CD4-positive, CD25-positive, alpha-beta regulatory T cell (primary cell): ENCODE measurements around the gene CCDC122. TPM values are rescaled to one million over a fixed set of nuclear protein-coding genes. Genes with fewer than 3 reads are reported as not detected.
A peak's percentile ranks its signal among the peaks of the same experiment; 100 is the strongest.

Source experiments
- ATAC-seq, 2 donors: fragments of 150-1000 bp; cut with Tn5 transposase; one replicate each; pipeline ENCODE4 v1.10.0; 2021; ENCODE audit warnings: low read depth in 2 of 2, moderate number of reproducible peaks in 2 of 2, moderate library complexity in 1 of 2
- DNase-seq, 3 donors: peaks; one replicate each; pipeline versions ENCODE4 v3.0.0 to v3.0.0-alpha.2; 2012 to 2022; ENCODE audit warnings: mixed read lengths in 1 of 3
- H3K27ac ChIP-seq: one replicate; pipeline ENCODE4 v1.7.0; 2013; ENCODE audit warnings: mild to moderate bottlenecking, low read length; ENCODE audit not compliant: insufficient read depth, poor library complexity, severe bottlenecking
- H3K27me3 ChIP-seq: one replicate; pipeline ENCODE4 v1.7.0; 2013; ENCODE audit warnings: low read length; ENCODE audit not compliant: control insufficient read depth, insufficient read depth
- H3K36me3 ChIP-seq: one replicate; pipeline ENCODE4 v1.7.0; 2013; ENCODE audit warnings: mild to moderate bottlenecking, low read length, moderate library complexity; ENCODE audit not compliant: control insufficient read depth, insufficient read depth
- H3K4me1 ChIP-seq: 2 replicates; pipeline ENCODE4 v1.7.0; 2013; ENCODE audit warnings: mild to moderate bottlenecking, low read length; ENCODE audit not compliant: insufficient read depth, control insufficient read depth, poor library complexity, severe bottlenecking
- H3K4me3 ChIP-seq: one replicate; pipeline ENCODE4 v1.7.0; 2013; ENCODE audit warnings: low read depth, mild to moderate bottlenecking, low read length, moderate library complexity
- H3K9me3 ChIP-seq, 2 experiments: 1 replicate in 1 of 2; 2 replicates in 1 of 2; pipeline ENCODE4 v1.7.0; 2013; ENCODE audit warnings: low read length in 2 of 2, mild to moderate bottlenecking in 1 of 2, moderate library complexity in 1 of 2; ENCODE audit not compliant: control insufficient read depth in 2 of 2
- H3K27ac Mint-ChIP-seq, 3 donors: one replicate each; pipeline ENCODE4 v1.8.0; 2020 to 2022; ENCODE audit warnings: mild to moderate bottlenecking in 3 of 3, mixed read lengths in 3 of 3, moderate library complexity in 2 of 3
- H3K27me3 Mint-ChIP-seq: one replicate; pipeline ENCODE4 v1.8.0; 2022; ENCODE audit warnings: mild to moderate bottlenecking, mixed read lengths
- H3K36me3 Mint-ChIP-seq: one replicate; pipeline ENCODE4 v1.8.0; 2020; ENCODE audit warnings: mixed read lengths
- H3K4me1 Mint-ChIP-seq, 4 donors: one replicate each; pipeline ENCODE4 v1.8.0; 2020 to 2022; ENCODE audit warnings: mixed read lengths in 4 of 4, mild to moderate bottlenecking in 1 of 4
- H3K4me3 Mint-ChIP-seq, 4 donors: one replicate each; pipeline ENCODE4 v1.8.0; 2020 to 2022; ENCODE audit warnings: mild to moderate bottlenecking in 4 of 4, mixed read lengths in 4 of 4, moderate library complexity in 3 of 4
- H3K9me3 Mint-ChIP-seq, 7 donors: one replicate each; pipeline ENCODE4 v1.8.0; 2020 to 2022; ENCODE audit warnings: mixed read lengths in 7 of 7, mild to moderate bottlenecking in 3 of 7, moderate library complexity in 2 of 7
- polyA plus RNA-seq, 4 donors: library from polyadenylated mRNA; unstranded; fragments of 300-500 nt; fragmentation: Illumina TruSeq; gene quantifications; one replicate each; pipeline ENCODE4 v1.2.3, GENCODE V29; 2021
- total RNA-seq: library from RNA; stranded (reverse); gene quantifications from one replicate; pipeline ENCODE4 v1.2.3, GENCODE V29; 2022

Gene CCDC122
- total and polyA plus RNA-seq, 5 donors from 2014 or later: 0.63 to 4.3 (median 3.8) TPM

- ATAC-seq (no peak), DNase-seq (no peak)
- no peaks in the 10 kb centered on the region for H3K4me1 Mint-ChIP-seq
- H3K4me1 ChIP-seq: no peaks in the 10 kb centered on the region
- no peak overlapping the region for H3K4me3 ChIP-seq
- no peak overlapping the region for H3K27ac ChIP-seq
- H3K9me3 ChIP-seq: no peaks in the 10 kb centered on the region
- no peak overlapping the region for H3K4me3 Mint-ChIP-seq
- peaks cover 0 to 2% (median 0%) of the 10 kb centered on the region in 7 donors for H3K9me3 Mint-ChIP-seq
- H3K36me3 ChIP-seq: no peaks in the 10 kb centered on the region
- H3K27me3 ChIP-seq: peaks cover 6% of the 10 kb centered on the region
- H3K27me3 Mint-ChIP-seq: peaks cover 31% of the 10 kb centered on the region
- no peak overlapping the region for H3K27ac Mint-ChIP-seq
- no peaks in the 10 kb centered on the region for H3K36me3 Mint-ChIP-seq
Measured at GRCh38 chr13:43911278-43911677, 31.7 kb upstream of the CCDC122 start.

- peaks cover 6% of the 10 kb centered on the region for H3K27me3 ChIP-seq
- Mint-ChIP-seq H3K4me3 (no peak overlapping the region), H3K9me3 (peaks cover 0 to 2% (median 0%) of the 10 kb centered on the region in 7 donors), H3K4me1 (no peaks in the 10 kb centered on the region), H3K27me3 (peaks cover 33% of the 10 kb centered on the region), H3K36me3 (no peaks in the 10 kb centered on the region), H3K27ac (no peak overlapping the region)
- H3K4me1 ChIP-seq: no peaks in the 10 kb centered on the region
- no peak for ATAC-seq
- H3K36me3 ChIP-seq: no peaks in the 10 kb centered on the region
- no peak overlapping the region for H3K27ac ChIP-seq
- no peak for DNase-seq
- no peaks in the 10 kb centered on the region for H3K9me3 ChIP-seq
- no peak overlapping the region for H3K4me3 ChIP-seq
Measured at GRCh38 chr13:43910856-43911255, 31.3 kb upstream of the CCDC122 start.

DNA sequence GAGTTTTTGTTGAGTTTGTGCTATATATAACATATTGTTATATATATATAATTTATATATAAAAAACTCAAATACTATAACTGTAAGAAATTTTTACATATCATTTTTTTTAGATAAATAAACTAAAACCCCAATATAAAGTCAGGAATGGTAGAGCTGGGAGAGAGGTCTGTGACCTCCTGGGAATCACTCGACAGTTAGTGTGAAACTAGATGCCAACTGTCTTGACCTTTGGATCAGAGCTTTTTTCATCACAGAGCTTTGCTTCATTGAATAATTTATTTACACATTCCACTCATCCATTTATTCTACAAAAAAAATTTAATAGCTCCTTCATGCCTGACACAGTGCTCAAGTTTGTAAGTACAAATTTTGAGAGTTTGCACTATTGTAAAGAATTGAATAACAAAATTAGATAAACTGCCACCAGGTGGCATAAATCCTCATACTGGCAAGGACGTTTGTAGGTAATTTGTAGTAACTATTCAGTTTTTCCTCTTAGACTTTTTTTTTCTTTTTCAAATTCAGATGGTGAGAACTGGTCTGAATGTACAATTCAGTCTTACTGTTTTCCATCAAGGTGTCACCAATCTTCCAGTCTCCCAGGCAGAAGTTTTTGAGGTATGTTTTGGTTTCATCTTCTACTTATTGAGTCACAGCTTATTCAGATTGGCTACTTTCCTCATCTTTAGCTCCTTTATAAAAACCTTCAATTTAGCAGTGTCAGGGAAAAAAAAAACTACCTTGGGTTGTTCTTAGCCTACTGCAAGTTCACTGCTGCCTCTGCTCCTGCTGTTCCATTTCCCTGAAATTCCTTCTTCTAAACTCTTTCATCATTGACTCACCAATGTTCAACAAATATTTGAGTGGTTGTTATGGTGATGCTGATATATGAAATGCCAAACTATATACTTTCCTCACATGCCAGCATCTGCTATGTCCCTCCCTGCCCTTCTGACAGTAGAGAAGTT lies 28.9 kb upstream of the CCDC122 start:
- Mint-ChIP-seq H3K27me3 (peaks cover 44% of the 10 kb centered on the region), H3K27ac (no peak overlapping the region), H3K36me3 (no peaks in the 10 kb centered on the region), H3K4me3 (no peak overlapping the region), H3K4me1 (peaks cover 0 to 2% (median 0%) of the 10 kb centered on the region in 4 donors), H3K9me3 (peaks cover 0 to 2% (median 0%) of the 10 kb centered on the region in 7 donors)
- Histone ChIP-seq H3K4me3 (no peak overlapping the region), H3K27ac (no peak overlapping the region), H3K36me3 (no peaks in the 10 kb centered on the region), H3K4me1 (no peaks in the 10 kb centered on the region), H3K27me3 (peaks cover 11% of the 10 kb centered on the region), H3K9me3 (no peaks in the 10 kb centered on the region)
- no peak for ATAC-seq
- DNase-seq: peak in 2 of 3 donors; percentile 24 to 44

- ATAC-seq: peak; percentile 70 to 71
Measured at GRCh38 chr13:43905435-43906031, 26.0 kb upstream of the CCDC122 start.

DNA sequence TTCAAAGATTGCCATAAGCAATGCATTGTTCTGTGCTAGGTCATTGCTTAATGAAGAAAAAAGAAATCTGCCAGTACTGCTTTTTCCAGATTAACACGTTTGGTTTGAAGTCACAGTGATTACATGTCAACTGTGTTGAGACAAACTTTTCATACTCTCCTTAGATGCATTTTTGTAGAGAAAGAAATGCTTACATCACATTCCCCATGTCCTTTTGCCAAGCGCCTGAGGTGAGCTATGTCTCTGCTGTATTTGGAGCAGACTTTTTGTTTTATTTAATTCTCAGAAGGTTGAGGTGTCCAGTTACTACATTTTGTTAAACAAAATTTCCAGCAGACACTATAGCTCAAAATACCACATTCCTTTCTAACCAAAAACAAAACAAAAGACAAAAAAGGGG lies 16.4 kb upstream of the CCDC122 start:
- Mint-ChIP-seq H3K27ac (no peak overlapping the region), H3K36me3 (no peaks in the 10 kb centered on the region), H3K9me3 (no peaks in the 10 kb centered on the region), H3K4me1 (no peaks in the 10 kb centered on the region), H3K27me3 (no peaks in the 10 kb centered on the region), H3K4me3 (no peak overlapping the region)
- H3K36me3 ChIP-seq: no peaks in the 10 kb centered on the region
- no peak overlapping the region for H3K4me3 ChIP-seq
- no peaks in the 10 kb centered on the region for H3K4me1 ChIP-seq
- H3K27me3 ChIP-seq: no peaks in the 10 kb centered on the region
- no peak for DNase-seq
- H3K27ac ChIP-seq: no peak overlapping the region
- H3K9me3 ChIP-seq: no peaks in the 10 kb centered on the region
- ATAC-seq: no peak

More at GRCh38 chr13:43905435-43906031, 26.0 kb upstream of the CCDC122 start:
- H3K4me1 ChIP-seq: no peaks in the 10 kb centered on the region
- no peaks in the 10 kb centered on the region for H3K36me3 ChIP-seq
- Mint-ChIP-seq H3K27me3 (peaks cover 38% of the 10 kb centered on the region), H3K4me1 (peaks cover 0 to 2% (median 0%) of the 10 kb centered on the region in 4 donors), H3K9me3 (peaks cover 0 to 2% (median 0%) of the 10 kb centered on the region in 7 donors), H3K4me3 (no peak overlapping the region), H3K27ac (no peak overlapping the region), H3K36me3 (no peaks in the 10 kb centered on the region)
- peak; percentile 6 to 62 (median 55) for DNase-seq
- H3K27ac ChIP-seq: no peak overlapping the region
- H3K9me3 ChIP-seq: no peaks in the 10 kb centered on the region
- peaks cover 9% of the 10 kb centered on the region for H3K27me3 ChIP-seq
- no peak overlapping the region for H3K4me3 ChIP-seq

GRCh38 chr13:43894438-43894837 lies 14.9 kb upstream of the CCDC122 start:
- ATAC-seq: no peak
- no peak for DNase-seq
- H3K27me3 Mint-ChIP-seq: no peaks in the 10 kb centered on the region
- H3K9me3 Mint-ChIP-seq: no peaks in the 10 kb centered on the region
- H3K4me3 Mint-ChIP-seq: no peak overlapping the region
- H3K4me1 Mint-ChIP-seq: no peaks in the 10 kb centered on the region
- Histone ChIP-seq H3K4me3 (no peak overlapping the region), H3K27me3 (no peaks in the 10 kb centered on the region), H3K36me3 (no peaks in the 10 kb centered on the region), H3K27ac (no peak overlapping the region), H3K9me3 (no peaks in the 10 kb centered on the region), H3K4me1 (no peaks in the 10 kb centered on the region)
- no peaks in the 10 kb centered on the region for H3K36me3 Mint-ChIP-seq
- H3K27ac Mint-ChIP-seq: no peak overlapping the region

GRCh38 chr13:43884222-43884621 lies 4.7 kb upstream of the CCDC122 start:
- H3K9me3 Mint-ChIP-seq: no peaks in the 10 kb centered on the region

More at GRCh38 chr13:43884222-43884621, 4.7 kb upstream of the CCDC122 start:
- Histone ChIP-seq H3K36me3 (no peaks in the 10 kb centered on the region), H3K4me3 (no peak overlapping the region), H3K27me3 (no peaks in the 10 kb centered on the region), H3K4me1 (peaks cover under 1% of the 10 kb centered on the region), H3K27ac (no peak overlapping the region), H3K9me3 (no peaks in the 10 kb centered on the region)
- no peaks in the 10 kb centered on the region for H3K27me3 Mint-ChIP-seq
- no peak for DNase-seq
- H3K4me3 Mint-ChIP-seq: no peak overlapping the region
- H3K4me1 Mint-ChIP-seq: peaks cover 4 to 16% (median 12%) of the 10 kb centered on the region in 4 donors
- no peak for ATAC-seq
- H3K36me3 Mint-ChIP-seq: no peaks in the 10 kb centered on the region
- H3K27ac Mint-ChIP-seq: no peak overlapping the region
